ENCODE measurements around the gene CADPS2. TPM values are rescaled to one million over a fixed set of nuclear protein-coding genes. Genes with fewer than 3 reads are reported as not detected.

The CADPS2 gene
- total and polyA plus RNA-seq, 7 donors, result 4.7 to 13.0 (median 9.5) TPM

DNA sequence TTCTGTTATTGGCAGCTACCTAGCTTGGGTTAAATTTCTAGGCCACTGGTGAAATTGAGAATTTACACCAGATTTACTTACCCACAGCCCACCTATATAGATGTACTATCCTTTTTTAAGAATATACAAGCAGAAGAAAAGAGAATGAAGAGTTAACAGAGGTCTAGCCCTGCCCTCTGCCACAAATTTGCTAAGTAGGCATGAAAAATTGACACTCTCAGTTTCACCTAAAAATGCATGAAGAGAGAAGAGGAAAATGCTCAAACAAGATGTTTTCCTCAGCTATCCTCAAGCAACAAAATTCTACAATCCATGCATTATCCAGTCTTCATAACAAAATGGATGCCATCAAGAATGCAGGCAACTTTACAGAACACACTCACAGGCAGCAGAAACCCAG is 158.9 kb downstream of the CADPS2 start:
- TF ChIP-seq POLR2AphosphoS5 (IDR thresholded peaks at IDR 0.05) (no peak), EP300 (IDR thresholded peaks at IDR 0.05) (no peak), POLR2A (IDR thresholded peaks at IDR 0.05) (no peak)
- TF ChIP-seq, protein P1, sequence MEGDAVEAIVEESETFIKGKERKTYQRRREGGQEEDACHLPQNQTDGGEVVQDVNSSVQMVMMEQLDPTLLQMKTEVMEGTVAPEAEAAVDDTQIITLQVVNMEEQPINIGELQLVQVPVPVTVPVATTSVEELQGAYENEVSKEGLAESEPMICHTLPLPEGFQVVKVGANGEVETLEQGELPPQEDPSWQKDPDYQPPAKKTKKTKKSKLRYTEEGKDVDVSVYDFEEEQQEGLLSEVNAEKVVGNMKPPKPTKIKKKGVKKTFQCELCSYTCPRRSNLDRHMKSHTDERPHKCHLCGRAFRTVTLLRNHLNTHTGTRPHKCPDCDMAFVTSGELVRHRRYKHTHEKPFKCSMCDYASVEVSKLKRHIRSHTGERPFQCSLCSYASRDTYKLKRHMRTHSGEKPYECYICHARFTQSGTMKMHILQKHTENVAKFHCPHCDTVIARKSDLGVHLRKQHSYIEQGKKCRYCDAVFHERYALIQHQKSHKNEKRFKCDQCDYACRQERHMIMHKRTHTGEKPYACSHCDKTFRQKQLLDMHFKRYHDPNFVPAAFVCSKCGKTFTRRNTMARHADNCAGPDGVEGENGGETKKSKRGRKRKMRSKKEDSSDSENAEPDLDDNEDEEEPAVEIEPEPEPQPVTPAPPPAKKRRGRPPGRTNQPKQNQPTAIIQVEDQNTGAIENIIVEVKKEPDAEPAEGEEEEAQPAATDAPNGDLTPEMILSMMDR (IDR thresholded peaks at IDR 0.05), result no peak
- intact Hi-C loops (cut with DNase I), result no loop called here

DNA sequence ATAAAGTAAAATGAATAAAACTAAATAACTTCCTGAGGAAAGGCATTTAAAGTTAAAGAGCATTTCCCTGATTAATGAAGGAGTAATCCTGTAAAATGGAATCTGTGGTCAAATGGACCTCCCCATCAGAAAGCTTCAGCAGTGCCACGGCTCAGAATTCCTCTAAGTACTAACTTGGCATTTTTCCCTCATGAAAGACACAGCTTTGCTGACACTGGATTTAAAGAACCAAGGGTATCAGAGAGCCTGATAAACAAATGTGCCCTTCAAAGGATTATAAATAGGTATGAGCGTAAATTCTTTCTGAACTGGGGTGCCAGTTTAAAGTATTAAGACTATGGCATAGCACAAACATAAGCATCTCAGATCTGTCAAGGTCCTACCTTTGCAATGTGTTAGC is 159.4 kb downstream of the CADPS2 start:
- no peaks in the 10 kb centered on the region for H3K9me3 ChIP-seq
- intact Hi-C loops (cut with DNase I), result no loop called here
- H3K27me3 ChIP-seq, result no peaks in the 10 kb centered on the region
- DNase-seq, result no peak
- H3K4me3 ChIP-seq, result no peak overlapping the region
- H3K4me1 ChIP-seq, result no peaks in the 10 kb centered on the region
- TF ChIP-seq POLR2AphosphoS5 (IDR thresholded peaks at IDR 0.05) (no peak), EP300 (IDR thresholded peaks at IDR 0.05) (no peak), POLR2A (IDR thresholded peaks at IDR 0.05) (no peak)
- TF ChIP-seq, protein P1 (IDR thresholded peaks at IDR 0.05), result no peak
- 78 to 86% methylated on average over 2 of the region's 2 CpGs for WGBS, 2 donors
- no peak overlapping the region for H3K27ac ChIP-seq
- H3K36me3 ChIP-seq, result no peaks in the 10 kb centered on the region

More for the DNA sequence above, 158.9 kb downstream of the CADPS2 start:
- Histone ChIP-seq H3K27me3 (no peaks in the 10 kb centered on the region), H3K27ac (no peak overlapping the region), H3K4me3 (no peak overlapping the region), H3K9me3 (no peaks in the 10 kb centered on the region), H3K4me1 (no peaks in the 10 kb centered on the region), H3K36me3 (no peaks in the 10 kb centered on the region)
- no peak for DNase-seq

DNA sequence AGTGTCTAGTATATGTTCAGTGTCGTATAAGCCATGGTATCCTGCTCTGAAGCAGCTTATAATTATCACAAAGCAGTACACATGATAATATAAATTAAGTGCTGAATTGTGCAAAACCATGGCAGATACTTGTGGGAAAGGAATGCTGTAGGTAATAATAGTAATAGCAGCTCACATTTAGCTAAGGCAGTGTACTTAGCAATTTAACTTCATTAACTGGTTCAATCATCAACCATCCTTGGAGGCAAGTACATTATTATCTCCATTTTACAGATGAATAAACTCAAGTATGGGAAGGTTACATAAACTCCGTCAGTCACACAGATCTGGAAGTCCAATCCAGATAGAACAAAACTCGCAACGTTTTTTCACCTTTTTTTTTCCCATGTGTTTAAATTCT is 161.9 kb downstream of the CADPS2 start:
- Histone ChIP-seq H3K9me3 (no peaks in the 10 kb centered on the region), H3K27me3 (no peaks in the 10 kb centered on the region), H3K27ac (no peak overlapping the region), H3K36me3 (no peaks in the 10 kb centered on the region), H3K4me3 (no peak overlapping the region), H3K4me1 (no peaks in the 10 kb centered on the region)
- intact Hi-C loops (cut with DNase I), result no loop called here
- no peak for DNase-seq
- TF ChIP-seq EP300 (IDR thresholded peaks at IDR 0.05) (no peak), POLR2A (IDR thresholded peaks at IDR 0.05) (no peak), POLR2AphosphoS5 (IDR thresholded peaks at IDR 0.05) (no peak)
- TF ChIP-seq, protein P1 (IDR thresholded peaks at IDR 0.05), result no peak
- WGBS, 2 donors, result 88 to 92% methylated on average over 4 of the region's 4 CpGs

DNA sequence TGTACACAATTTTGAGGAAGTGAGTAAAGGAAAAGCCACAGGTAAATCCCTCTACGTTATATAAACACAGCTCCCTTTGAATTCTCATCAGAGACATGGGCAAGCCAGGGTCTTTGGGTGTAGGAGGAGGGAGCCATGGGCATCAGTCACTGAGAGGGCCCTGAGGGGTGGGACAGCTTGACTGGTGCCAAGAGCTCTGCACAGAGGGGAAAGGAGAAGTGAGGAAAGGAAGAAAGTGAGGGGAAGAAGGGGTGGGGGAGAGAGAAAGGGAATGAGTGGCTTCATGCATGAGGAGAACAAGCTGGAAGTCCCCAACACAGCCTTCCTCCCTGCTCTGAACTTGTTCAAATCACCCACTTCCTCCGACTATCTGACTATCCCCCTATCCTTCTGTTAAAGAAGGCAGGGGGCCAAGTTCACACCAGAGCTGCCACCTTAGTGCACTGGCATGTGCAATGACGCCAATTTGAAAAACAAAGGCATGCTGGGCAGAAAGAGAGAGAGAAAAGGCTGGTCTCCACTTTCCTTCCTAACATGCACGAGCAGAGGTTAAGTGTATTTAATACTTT is 167.2 kb downstream of the CADPS2 start:
- no peak for DNase-seq
- Histone ChIP-seq H3K4me3 (no peak overlapping the region), H3K36me3 (no peaks in the 10 kb centered on the region), H3K27me3 (no peaks in the 10 kb centered on the region), H3K4me1 (no peaks in the 10 kb centered on the region), H3K27ac (no peak overlapping the region), H3K9me3 (no peaks in the 10 kb centered on the region)
- intact Hi-C loops (cut with DNase I), result no loop called here
- 70 to 71% methylated on average over 4 of the region's 4 CpGs for WGBS, 2 donors
- TF ChIP-seq, protein P1 (IDR thresholded peaks at IDR 0.05), result no peak
- TF ChIP-seq POLR2A (IDR thresholded peaks at IDR 0.05) (no peak), POLR2AphosphoS5 (IDR thresholded peaks at IDR 0.05) (no peak), EP300 (IDR thresholded peaks at IDR 0.05) (no peak)
